GM20000 (cell line): ENCODE data around the gene EHD4.

Experiments used
- DNase-seq: peaks from one replicate; pipeline ENCODE4 v3.0.0; 2012; ENCODE audit warnings: low spot score
- TF ChIP-seq, protein P1 (sequence below): IDR thresholded peaks from 2 replicates; pipeline ENCODE4 v1.5.1; 2012; ENCODE audit warnings: mild to moderate bottlenecking, control low read depth; ENCODE audit errors: extremely low read depth, missing control alignments

The EHD4 gene

DNA sequence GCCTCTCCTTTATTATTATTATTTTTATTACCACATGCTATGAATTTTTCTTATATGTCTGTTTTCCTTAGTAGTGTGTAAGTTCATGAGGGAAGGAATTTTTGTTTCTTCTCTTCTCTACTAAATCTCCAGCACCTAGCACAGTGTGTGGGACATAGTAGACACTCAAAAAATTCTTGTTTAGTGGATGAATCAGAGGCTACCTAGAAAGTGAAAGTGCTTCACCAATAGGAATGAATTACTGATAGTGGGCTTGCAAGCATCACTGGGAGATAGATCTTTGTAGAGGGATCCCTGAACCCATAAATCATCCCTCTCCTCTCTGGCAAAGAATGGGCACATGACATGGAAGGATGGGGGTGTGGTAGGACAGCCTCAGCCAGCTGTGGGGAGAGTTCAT lies 87.0 kb downstream of the EHD4 start:
- TF ChIP-seq, protein P1, sequence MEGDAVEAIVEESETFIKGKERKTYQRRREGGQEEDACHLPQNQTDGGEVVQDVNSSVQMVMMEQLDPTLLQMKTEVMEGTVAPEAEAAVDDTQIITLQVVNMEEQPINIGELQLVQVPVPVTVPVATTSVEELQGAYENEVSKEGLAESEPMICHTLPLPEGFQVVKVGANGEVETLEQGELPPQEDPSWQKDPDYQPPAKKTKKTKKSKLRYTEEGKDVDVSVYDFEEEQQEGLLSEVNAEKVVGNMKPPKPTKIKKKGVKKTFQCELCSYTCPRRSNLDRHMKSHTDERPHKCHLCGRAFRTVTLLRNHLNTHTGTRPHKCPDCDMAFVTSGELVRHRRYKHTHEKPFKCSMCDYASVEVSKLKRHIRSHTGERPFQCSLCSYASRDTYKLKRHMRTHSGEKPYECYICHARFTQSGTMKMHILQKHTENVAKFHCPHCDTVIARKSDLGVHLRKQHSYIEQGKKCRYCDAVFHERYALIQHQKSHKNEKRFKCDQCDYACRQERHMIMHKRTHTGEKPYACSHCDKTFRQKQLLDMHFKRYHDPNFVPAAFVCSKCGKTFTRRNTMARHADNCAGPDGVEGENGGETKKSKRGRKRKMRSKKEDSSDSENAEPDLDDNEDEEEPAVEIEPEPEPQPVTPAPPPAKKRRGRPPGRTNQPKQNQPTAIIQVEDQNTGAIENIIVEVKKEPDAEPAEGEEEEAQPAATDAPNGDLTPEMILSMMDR, result no peak
- no peak for DNase-seq

DNA sequence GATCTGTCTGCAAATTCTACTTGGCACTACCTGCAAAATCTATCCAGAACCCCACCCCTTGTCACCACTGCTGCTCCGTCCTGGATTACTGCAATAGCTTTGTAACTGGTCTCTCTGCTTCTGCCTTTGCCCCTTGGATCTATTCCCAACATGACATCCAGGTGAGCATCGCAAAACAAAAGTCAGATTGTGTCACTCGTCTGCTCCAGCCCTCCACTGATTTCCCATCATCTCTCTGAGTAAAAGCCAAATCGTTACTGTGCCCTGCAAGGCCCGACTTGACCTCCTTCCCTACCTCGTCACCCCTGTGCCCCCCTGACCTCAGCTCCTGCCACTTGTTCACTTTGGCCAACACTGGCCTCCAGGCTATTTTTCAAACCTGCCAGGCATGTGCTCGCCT lies 87.9 kb downstream of the EHD4 start:
- DNase-seq, result no peak
- TF ChIP-seq, protein P1, result no peak

DNA sequence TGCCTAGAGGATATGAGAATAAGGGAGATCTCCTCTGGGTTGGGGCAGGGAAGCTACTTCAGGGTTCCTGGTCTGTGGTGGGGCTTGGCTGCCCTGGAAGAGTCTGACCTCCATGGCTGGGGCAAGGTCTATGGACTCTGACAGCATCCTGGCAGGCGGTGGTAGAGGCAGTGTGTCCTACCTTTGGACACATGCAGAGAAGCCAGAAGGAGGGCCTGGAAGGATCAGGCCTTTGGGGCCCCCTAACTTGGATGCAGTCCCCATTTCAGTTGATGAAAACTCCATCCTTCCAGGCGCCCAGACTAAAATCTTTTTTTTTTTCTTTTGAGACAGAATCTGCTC lies 88.9 kb downstream of the EHD4 start:
- no peak for DNase-seq
- TF ChIP-seq, protein P1, result no peak

DNA sequence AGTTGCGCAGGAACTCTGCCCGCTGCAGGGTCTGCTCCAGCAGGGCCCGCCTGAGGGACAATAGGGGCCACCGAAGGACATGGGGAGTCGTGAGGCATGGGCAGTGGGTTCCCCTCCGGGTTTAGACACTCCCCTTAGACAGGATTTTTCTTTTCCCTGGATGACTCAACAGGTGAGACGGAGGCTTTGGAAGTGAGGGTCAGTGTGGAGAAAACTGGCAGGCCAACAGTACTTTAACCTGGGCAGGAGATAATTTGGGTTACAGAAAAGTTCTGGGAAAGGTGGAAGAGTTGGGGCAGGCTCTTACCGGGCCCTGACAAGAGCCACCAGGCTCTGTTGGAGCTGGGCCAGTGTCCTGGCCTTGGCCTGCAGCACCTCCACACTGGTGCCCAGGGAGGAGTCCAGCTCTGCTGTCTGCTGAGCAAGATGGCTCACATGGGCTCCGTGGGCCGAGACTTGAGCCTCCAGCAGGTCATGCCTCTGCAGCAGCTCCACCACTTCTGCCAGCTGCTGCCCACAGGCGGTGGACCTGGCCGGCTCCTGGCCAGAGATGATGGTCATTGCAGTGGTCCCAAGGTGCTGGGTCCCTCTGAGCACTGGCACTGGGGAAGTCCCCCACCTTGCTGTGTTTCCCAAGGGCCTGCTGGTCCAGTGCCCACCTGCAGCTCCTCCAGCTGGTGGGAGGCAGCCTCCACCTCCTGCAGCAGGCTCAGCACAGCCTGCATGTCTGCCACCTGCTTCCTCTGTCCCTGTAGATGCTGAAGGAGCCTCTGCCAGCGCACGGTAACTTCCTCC lies 89.5 kb downstream of the EHD4 start:
- TF ChIP-seq, protein P1, result no peak
- DNase-seq, result no peak

DNA sequence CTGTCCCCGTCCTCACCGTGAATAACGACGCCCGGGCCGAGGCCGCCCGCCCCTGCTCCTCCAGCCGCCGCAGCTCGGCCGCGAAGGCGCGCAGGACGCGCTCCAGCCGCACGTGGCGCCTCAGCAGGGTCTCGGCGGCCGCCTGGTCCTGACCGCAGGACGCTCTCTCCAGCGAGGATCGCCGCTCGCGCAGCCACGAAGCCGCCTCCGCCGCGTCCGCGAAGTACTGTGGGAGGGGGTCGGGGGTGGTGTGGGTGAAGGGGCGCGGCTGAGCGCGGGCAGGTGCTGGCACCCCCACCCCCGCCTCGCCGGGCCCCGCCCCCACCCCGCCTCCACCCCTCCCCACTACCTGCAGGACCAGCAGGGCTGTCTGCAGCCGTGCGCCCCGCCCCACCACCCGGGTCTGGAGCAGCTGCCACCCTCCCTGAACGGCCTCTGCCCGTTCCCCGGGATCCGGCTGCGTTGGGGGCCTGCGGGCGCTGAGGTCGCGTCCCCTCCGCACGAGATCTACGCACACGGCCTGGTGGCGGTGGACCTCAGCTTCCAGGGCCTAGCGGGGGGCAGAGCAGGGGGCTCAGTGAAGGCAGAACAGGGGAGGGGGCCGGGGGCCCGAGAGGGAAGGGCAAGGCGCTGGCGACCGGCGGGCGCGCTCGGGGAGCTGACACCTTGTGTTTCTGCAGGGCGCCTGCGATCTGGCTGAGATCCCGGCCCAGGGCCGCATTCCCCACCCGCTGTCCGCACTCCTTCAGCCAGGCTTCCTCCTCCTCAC lies 90.3 kb downstream of the EHD4 start:
- TF ChIP-seq, protein P1, result no peak
- no peak for DNase-seq

DNA sequence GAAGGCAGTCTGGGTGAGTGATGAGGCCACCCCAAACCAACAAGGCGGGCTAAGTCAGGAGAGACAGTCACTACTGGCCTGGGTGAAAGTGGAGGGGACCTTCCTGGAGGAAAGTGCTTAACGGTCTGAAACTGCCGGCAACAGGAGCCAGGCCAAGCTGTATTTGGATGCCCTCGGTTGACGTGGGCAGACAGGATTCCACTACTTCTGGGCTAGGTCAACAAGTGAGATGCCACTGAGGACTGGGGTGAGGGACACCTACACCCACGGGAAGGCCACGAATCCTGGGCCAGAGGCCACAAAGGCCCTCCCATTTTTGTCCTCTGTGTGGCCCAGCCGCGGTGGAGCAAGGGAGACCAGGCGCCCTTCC lies 90.8 kb downstream of the EHD4 start:
- TF ChIP-seq, protein P1, result no peak
- DNase-seq, result no peak

DNA sequence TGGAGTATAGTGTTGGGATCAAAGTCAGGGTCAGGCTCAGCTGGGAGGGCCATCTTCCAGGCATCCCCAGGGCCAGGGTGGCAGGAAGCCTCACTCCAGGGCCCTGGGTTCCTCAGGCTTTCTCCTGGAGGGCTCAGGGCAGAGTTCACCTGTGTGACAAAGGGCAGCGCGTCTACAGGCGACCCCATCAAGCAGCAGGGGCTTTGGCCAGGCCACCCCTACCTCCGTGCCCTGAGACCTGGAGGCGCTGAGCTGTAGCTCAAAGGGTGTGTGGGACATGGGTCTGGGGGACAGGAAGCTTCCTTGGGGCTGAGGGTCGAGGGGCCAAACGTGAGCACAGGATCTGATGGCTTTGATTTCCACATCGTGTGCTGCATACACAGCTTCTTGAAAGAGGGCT lies 91.3 kb downstream of the EHD4 start:
- TF ChIP-seq, protein P1, result no peak
- DNase-seq, result no peak
